ENCODE measurements around the gene DUOX1. TPM values are rescaled to one million over a fixed set of nuclear protein-coding genes. Genes with fewer than 3 reads are reported as not detected.

The DUOX1 gene
- total and polyA plus RNA-seq, 2 of the 13 experiments (the other 11 are each of a cell fraction or from before 2014, with no cell fraction given) = 0.03 TPM; not detected in 1

GRCh38 chr15:45162771-45163507, 33.1 kb downstream of the DUOX1 start (continued):
- TF ChIP-seq ZNF503 (CRISPR knock-in tag; IDR thresholded peaks at IDR 0.05) (no peak), SMARCE1 (IDR thresholded peaks at IDR 0.05; ENCODE audit: borderline replicate concordance) (no peak), DDIT3 (CRISPR knock-in tag; IDR thresholded peaks at IDR 0.05) (no peak), ZNF850 (CRISPR knock-in tag; conservative IDR thresholded peaks at IDR 0.05) (no peak), ZNF329 (CRISPR knock-in tag; IDR thresholded peaks at IDR 0.05; ENCODE audit: low read depth) (no peak), SNAPC2 (CRISPR knock-in tag; IDR thresholded peaks at IDR 0.05) (no peak), ZNF543 (CRISPR knock-in tag; IDR thresholded peaks at IDR 0.05) (no peak), SUZ12 (IDR thresholded peaks at IDR 0.05; ENCODE audit: low read depth, low read length) (no peak), SP4 (CRISPR knock-in tag; IDR thresholded peaks at IDR 0.05) (peak; percentile 25; the same call in 1 of the 2 replicates), IRF2 (CRISPR knock-in tag; IDR thresholded peaks at IDR 0.05) (peak; percentile 53; the same call in 1 of the 2 replicates), ZBTB4 (CRISPR knock-in tag; IDR thresholded peaks at IDR 0.05; ENCODE audit: borderline replicate concordance) (no peak), ZNF749 (CRISPR knock-in tag; IDR thresholded peaks at IDR 0.05; ENCODE audit: borderline replicate concordance) (no peak), NFIC (IDR thresholded peaks at IDR 0.05; ENCODE audit: low read length) (no peak), XRCC5 (optimal IDR thresholded peaks at IDR 0.05; ENCODE audit: low read length) (peak; percentile 84), NFYB (CRISPR knock-in tag; IDR thresholded peaks at IDR 0.05) (no peak), ZNF331 (CRISPR knock-in tag; IDR thresholded peaks at IDR 0.05) (no peak; the same call in 1 of the 2 replicates), MXD4 (CRISPR knock-in tag; IDR thresholded peaks at IDR 0.05) (no peak), GFI1 (CRISPR knock-in tag; IDR thresholded peaks at IDR 0.05; ENCODE audit: borderline replicate concordance) (no peak), ZNF281 (CRISPR knock-in tag; IDR thresholded peaks at IDR 0.05; ENCODE audit: borderline replicate concordance) (no peak), PCBP2 (optimal IDR thresholded peaks at IDR 0.05; ENCODE audit: low read depth, low read length, poor library complexity, severe bottlenecking) (no peak), SALL2 (CRISPR knock-in tag; IDR thresholded peaks at IDR 0.05) (peak; percentile 77; the same call in 1 of the 2 replicates), RXRB (CRISPR knock-in tag; IDR thresholded peaks at IDR 0.05; ENCODE audit: borderline replicate concordance) (no peak), STAG1 (CRISPR knock-in tag; IDR thresholded peaks at IDR 0.05) (peak; percentile 97)
